ENCODE results near the gene PRR23B.

The PRR23B gene

GRCh38 chr3:138974462-138974861, 46.3 kb downstream of the PRR23B start:
- no peak for DNase-seq (ENCODE audit: low read depth)

- no peak for DNase-seq (ENCODE audit: low read depth)
These were observed 47.8 kb downstream of the PRR23B start for GRCh38 chr3:138972941-138973340.

GRCh38 chr3:138971766-138972320, 48.9 kb downstream of the PRR23B start:
- no peak for DNase-seq (ENCODE audit: low read depth)
